Epithelial cell of proximal tubule (primary cell): ENCODE results near the gene PPIL3. TPM values are rescaled to one million over a fixed set of nuclear protein-coding genes. Genes with fewer than 3 reads are reported as not detected.

Source experiments
- DNase-seq: peaks from one replicate; pipeline ENCODE4 v3.0.0-alpha.2; 2011; ENCODE audit warnings: low read depth
- H3K4me3 ChIP-seq: 2 replicates; pipeline ENCODE4 v1.5.1; 2011; ENCODE audit warnings: low read depth, mild to moderate bottlenecking, low read length
- CTCF ChIP-seq: conservative IDR thresholded peaks from 2 replicates; pipeline ENCODE4 v1.5.1; 2012; ENCODE audit warnings: low read depth, mild to moderate bottlenecking, low read length
- total RNA-seq: library from RNA; depleted of rRNA; stranded (reverse); fragments of >200 nt; gene quantifications from 2 replicates; pipeline ENCODE4 v1.2.3, GENCODE V29; 2015

Gene PPIL3
- total RNA-seq, 1 donor from 2014 or later, result 36.6 TPM

GRCh38 chr2:200847269-200847668 lies 41.6 kb downstream of the PPIL3 start:
- H3K4me3 ChIP-seq, result no peak overlapping the region
- no peak for TF ChIP-seq CTCF
- no peak for DNase-seq

GRCh38 chr2:200845669-200846325 lies 43.1 kb downstream of the PPIL3 start:
- no peak overlapping the region for H3K4me3 ChIP-seq
- no peak for DNase-seq
- TF ChIP-seq CTCF, result no peak

- TF ChIP-seq CTCF, result no peak
- no peak for DNase-seq
Observed at GRCh38 chr2:200845194-200845593, 43.7 kb downstream of the PPIL3 start.

GRCh38 chr2:200843993-200844948 lies 44.6 kb downstream of the PPIL3 start:
- no peak for TF ChIP-seq CTCF
- no peak overlapping the region for H3K4me3 ChIP-seq
- DNase-seq, result no peak

More at GRCh38 chr2:200845194-200845593, 43.7 kb downstream of the PPIL3 start:
- no peak overlapping the region for H3K4me3 ChIP-seq

- no peak for DNase-seq
- TF ChIP-seq CTCF, result no peak
- no peak overlapping the region for H3K4me3 ChIP-seq
Observed at GRCh38 chr2:200839513-200839912, 49.4 kb downstream of the PPIL3 start.

GRCh38 chr2:200834701-200835100 lies 54.2 kb downstream of the PPIL3 start:
- no peak for DNase-seq
- no peak overlapping the region for H3K4me3 ChIP-seq
- no peak for TF ChIP-seq CTCF
